GM18498 (cell line): Measurements from ENCODE around the gene BACE2.

Experiments used
- ATAC-seq: cut with Tn5 transposase; IDR thresholded peaks from one replicate; pipeline ENCODE4 v1.9.1; 2021; ENCODE audit warnings: mild to moderate bottlenecking, moderate library complexity; ENCODE audit not compliant: unreplicated experiment

BACE2 gene

GRCh38 chr21:41167348-41168342 lies at the start of gene BACE2:
BACE2 (plus strand) TSS chr21:41168160; CDS start chr21:41168264, 104 bp downstream.
- peak; percentile 89 for ATAC-seq

GRCh38 chr21:41119901-41120300 lies 48.1 kb upstream of the BACE2 start:
- ATAC-seq, result no peak

GRCh38 chr21:41120997-41121396 lies 47.0 kb upstream of the BACE2 start:
- no peak for ATAC-seq

- ATAC-seq, result peak; percentile 44
Observed at GRCh38 chr21:41121785-41122415, 46.1 kb upstream of the BACE2 start.

GRCh38 chr21:41124641-41125201 lies 43.2 kb upstream of the BACE2 start:
- ATAC-seq, result no peak

GRCh38 chr21:41128981-41129380 lies 39.0 kb upstream of the BACE2 start:
- ATAC-seq, result no peak

GRCh38 chr21:41130883-41131282 lies 37.1 kb upstream of the BACE2 start:
- no peak for ATAC-seq

GRCh38 chr21:41133874-41134522 lies 34.0 kb upstream of the BACE2 start:
- no peak for ATAC-seq

GRCh38 chr21:41135746-41136145 lies 32.2 kb upstream of the BACE2 start:
- ATAC-seq, result no peak

- no peak for ATAC-seq
Observed at GRCh38 chr21:41136286-41136685, 31.7 kb upstream of the BACE2 start.

GRCh38 chr21:41137401-41137800 lies 30.6 kb upstream of the BACE2 start:
- no peak for ATAC-seq

GRCh38 chr21:41137889-41138288 lies 30.1 kb upstream of the BACE2 start:
- no peak for ATAC-seq

- no peak for ATAC-seq
Observed at GRCh38 chr21:41138711-41139110, 29.2 kb upstream of the BACE2 start.

- no peak for ATAC-seq
Observed at GRCh38 chr21:41139275-41139674, 28.7 kb upstream of the BACE2 start.

GRCh38 chr21:41139951-41140350 lies 28.0 kb upstream of the BACE2 start:
- ATAC-seq, result no peak

- ATAC-seq, result no peak
Observed at GRCh38 chr21:41141031-41141457, 26.9 kb upstream of the BACE2 start.

- no peak for ATAC-seq
Observed at GRCh38 chr21:41142051-41142795, 25.7 kb upstream of the BACE2 start.

- ATAC-seq, result no peak
Observed at GRCh38 chr21:41143596-41144325, 24.2 kb upstream of the BACE2 start.

- ATAC-seq, result no peak
Observed at GRCh38 chr21:41147096-41147978, 20.6 kb upstream of the BACE2 start.
